SKM-1 (cell line): ENCODE results near the gene PHF12.
A peak's percentile ranks its signal among the peaks of the same experiment; 100 is the strongest.

Source experiments
- DNase-seq: peaks from one replicate; lab custom pipeline; 2025; ENCODE audit not compliant: unreplicated experiment; lab: John Stamatoyannopoulos, UW

The PHF12 gene

GRCh38 chr17:28955408-28955807 is 4.1 kb upstream of the PHF12 start:
- no peak for DNase-seq

DNA sequence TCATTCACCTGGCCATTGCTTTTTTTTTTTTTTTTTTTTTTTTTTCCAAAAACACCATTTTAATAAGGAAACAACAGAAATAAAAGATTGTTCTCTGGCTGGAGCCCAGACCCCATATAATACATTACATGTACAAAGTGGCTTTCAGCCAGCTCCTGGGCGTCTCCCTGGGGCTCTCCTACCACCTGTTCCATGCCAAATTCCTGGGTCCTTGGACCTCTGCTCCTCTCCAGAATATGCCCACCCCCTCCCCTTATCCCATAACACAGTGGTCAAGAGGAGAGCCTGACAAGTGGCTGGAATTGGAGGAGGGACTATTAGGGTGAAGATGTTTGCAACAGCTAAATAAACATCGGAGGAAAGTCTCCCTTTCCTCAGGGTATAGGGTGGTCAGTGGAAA is 3.6 kb upstream of the PHF12 start:
- DNase-seq: no peak

GRCh38 chr17:28953444-28954118 is 2.3 kb upstream of the PHF12 start:
- DNase-seq: no peak

DNA sequence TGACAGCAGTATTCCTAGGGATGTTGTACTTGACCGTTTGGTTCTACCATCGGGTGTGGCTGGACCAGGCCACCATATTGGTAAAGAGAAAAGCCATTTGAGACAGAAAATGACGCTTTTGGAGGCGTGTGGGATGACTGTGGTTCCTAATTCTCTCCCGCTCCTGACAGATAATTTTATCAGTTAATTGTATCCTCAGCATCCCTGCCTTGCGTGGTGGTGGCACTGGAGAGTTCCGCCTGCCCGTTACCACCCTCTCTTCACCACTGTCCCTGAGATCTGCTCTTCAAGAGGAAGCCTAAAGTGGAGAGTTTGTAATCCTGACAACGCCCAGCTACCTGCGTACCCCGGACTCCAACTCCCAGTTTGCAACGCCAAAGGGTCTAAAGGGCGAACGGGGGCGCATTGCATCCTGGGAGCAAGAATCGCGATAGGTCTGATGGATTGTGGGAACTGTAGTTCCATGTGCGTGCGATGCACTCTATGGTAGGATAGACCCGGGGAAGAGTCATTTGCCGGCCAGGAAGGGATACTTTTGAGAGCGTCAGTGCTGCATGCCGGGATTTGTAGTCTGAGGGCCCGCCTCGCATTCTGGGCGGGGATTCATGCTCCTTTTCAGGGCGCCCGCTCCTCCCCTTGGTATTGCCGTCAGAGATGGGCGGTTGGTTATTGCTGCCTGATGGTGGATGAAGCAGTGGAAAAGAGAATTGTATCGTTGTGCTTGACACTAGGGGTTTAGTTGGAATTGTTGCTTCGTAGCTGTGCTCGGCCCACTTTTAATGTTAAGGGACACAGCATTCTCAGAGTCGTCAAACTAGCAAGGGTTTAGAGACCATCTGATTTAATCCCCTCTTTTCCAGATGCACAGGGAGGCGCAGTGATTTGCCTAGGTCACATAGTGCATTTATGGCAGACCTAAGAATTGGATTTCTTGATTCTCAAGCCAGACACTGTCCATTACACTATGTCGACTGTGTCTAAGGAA is 965 bp upstream of the PHF12 start:
- DNase-seq: peak; percentile 99

DNA sequence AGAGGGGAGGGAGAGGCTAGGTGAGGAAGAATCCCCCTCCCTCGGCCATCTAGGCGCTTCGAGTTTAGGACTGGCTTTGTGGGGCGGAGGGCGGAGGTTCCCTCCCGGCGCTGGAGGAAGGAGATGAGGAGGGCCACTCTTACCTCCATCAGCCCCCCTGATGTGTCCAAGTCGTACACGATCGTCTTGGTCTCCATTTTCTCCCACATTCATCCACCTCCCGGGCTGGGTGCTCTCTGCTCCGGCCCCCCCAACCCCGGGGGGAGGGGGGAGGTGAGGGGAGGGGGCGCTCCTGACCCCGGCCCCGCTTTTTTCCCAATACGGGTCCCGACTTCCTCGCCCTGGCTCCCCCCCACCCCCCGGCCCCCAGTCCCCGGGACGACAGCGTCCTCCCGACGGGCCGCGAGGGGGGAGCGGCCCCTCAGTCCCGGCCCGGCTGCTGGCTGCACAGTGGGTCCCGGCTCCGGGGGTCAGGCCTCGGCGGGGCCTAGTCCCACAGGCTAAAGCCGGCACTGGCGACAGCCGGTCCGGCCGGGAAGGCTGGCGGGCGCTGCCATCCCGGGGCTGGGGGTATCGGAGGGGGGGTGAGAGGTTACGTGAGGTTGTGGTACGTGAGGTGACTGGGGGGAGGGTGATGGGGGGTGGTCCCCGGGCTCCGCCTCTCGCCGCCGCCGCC is 428 bp downstream of the PHF12 start:
- no peak for DNase-seq

DNA sequence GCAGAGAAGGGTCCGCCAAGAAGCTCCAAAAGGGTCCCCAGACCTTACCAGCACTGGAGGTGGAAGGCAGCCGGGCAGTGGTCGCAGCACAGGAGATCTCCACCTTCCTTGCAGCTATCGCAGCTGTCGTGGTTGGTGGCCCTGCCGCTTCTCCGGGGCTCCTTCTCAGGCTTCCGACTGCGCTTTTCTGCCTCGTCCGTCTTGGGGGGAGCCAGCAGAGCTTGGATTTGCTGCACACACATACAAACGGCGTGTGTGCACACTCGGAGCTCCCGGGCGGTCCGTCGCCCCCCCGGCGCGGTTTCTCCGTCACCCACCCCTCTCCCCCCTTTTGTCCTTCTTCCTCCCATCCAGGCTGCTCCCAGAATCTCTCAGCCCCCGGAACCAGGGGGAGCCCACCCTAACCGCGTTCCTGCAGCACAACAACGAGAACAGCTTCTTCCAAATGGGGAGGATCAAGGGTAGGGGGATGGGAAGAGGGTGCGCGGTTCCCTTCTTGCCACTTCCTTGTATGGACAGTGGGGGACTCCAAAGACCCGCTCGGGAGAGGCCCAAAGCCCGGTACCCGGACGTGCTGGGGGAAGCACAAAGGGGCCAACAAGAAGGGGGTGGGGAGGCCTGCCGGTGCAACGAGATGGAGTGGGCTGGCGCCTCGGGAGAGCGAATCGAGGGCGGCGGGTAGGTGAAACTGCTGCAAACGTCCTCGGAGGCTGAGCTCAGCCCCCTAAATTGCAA is 1.1 kb downstream of the PHF12 start:
- peak; percentile 26 for DNase-seq

DNA sequence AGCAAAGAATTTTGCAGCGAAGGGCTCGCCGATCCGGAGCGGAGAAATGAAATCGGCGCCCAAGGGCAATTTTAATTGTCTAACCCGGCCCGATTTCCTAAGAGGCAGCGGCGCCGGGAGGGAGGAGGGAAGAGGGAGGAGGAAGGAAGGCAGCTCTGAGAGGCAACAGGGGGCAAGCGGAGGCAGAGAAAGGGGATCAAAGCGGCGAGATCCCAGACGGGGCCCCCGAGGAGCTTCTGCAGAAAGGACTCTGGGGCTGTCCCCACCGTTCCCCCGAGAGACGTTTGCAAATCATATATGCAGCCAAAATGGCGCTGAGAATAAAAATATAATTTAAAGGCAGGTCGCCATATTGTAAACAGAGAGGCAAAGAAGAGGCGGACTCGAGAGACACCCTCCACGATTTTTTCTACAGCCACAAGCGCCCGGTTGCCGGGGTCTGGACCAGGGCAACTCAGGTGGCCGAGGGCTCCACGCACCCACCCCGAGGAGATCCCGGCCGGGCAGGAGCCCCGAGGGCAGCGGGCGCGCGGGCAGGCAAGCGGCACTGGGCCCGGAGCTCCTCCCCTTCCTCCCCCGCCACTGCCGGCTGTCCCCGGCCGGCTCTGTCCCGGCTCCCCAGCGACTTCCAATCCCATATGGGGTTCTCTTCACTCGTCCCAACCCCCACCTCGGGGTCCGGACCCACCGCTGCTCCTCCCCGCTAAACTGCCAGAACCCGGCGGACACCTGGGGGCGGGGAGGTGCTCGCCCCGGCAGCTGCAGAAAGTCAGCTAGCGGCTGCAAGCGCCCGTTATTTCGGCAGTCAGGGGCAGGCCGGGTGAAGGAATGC is 1.9 kb downstream of the PHF12 start:
- peak; percentile 33 for DNase-seq

- DNase-seq: no peak
These were observed 2.5 kb downstream of the PHF12 start for GRCh38 chr17:28948873-28949184.

DNA sequence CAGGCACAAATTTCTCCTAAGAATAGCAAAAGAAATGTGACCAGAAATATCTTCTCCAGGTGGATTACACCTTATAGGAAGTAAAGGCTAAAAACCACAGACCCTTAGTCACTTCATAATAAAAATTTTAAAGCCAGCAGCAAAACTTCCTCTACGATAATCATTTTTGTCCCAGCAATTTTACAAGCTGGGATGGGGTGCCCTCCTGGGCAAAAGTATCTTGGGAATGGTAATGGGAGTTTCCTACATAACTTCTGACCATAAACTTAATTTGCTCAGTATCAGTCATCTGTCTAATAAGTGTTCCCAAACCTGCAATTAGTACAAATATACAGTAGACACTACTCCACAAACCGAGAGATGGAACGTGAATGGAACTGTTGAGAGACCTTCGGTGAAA is 3.0 kb downstream of the PHF12 start:
- no peak for DNase-seq

- no peak for DNase-seq
These were observed 3.7 kb downstream of the PHF12 start for GRCh38 chr17:28947639-28948038.

DNA sequence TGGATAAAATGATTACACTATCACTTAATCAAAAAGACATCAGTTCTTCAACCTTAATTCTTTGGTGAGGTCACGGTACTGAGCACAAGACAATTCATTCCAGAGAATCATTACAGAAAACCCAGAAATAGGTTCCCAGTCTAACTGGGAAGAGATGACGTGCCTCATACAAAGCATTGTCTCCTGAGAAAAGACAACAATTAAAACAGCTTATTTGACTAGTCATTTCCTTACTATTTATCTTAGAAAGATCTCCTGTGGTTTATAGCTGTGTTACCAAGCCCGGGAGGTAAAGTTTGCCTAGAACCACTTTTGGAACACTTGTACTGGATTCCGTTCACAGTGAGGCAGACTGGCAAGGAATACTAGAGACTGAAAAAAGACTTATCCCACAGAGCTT is 5.1 kb downstream of the PHF12 start:
- no peak for DNase-seq

GRCh38 chr17:28944862-28945741 is 6.2 kb downstream of the PHF12 start:
- DNase-seq: no peak

GRCh38 chr17:28944343-28944742 is 7.0 kb downstream of the PHF12 start:
- no peak for DNase-seq

DNA sequence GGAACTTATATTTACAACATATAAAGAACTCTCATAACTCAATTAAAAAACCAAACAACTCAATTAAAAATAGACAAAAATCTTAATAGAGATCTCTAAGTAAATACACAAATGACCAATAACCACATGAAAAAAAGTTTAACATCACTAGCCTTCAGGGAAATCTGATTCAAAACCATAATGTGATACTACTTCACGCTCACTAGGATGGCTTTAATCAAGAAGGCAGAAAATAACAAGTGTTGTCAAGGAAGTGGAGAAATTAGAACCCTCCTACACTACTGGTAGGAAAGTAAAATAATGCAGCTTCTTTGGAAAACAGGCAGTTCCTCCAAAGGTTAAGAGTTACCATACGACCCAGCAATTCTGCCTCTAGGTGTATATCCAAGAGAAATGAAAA is 8.4 kb downstream of the PHF12 start:
- no peak for DNase-seq

GRCh38 chr17:28941251-28941650 is 10.1 kb downstream of the PHF12 start:
- DNase-seq: no peak

- no peak for DNase-seq
These were observed 10.6 kb downstream of the PHF12 start for GRCh38 chr17:28940675-28941074.

- DNase-seq: no peak
These were observed 11.2 kb downstream of the PHF12 start for GRCh38 chr17:28940142-28940541.

GRCh38 chr17:28938552-28938951 is 12.8 kb downstream of the PHF12 start:
- no peak for DNase-seq

GRCh38 chr17:28937044-28937729 is 14.1 kb downstream of the PHF12 start:
- peak; percentile 57 for DNase-seq
